GM18867 (cell line): ENCODE results near the gene ATP13A4.
"Not testable (repeated sequence)": the region's sequence is repeated elsewhere in the genome, so short reads cannot be mapped to it uniquely, and the experiment has no call there.

Experiments used
- ATAC-seq: cut with Tn5 transposase; IDR thresholded peaks from one replicate; pipeline ENCODE4 v1.9.1; 2021; ENCODE audit warnings: mild to moderate bottlenecking, moderate library complexity; ENCODE audit not compliant: unreplicated experiment

Gene ATP13A4

DNA sequence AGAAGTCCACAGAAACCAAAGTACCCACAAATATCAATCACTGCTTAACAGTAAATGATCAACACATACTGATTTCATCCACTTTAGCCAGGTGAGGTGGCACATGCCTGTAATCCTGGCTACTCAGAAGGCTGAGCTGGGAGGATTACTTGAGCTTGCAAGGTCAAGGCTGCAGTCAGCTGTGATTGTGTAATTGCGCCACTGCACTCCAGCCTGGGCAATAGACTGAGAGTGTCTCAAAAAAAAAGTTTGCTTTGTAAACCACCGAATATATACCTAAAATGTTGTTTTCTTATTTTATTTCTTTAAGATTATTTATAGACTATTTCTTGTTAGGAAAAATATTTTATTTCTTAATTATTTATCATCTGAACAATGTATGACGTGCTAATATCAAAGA is 8.7 kb upstream of the ATP13A4 start:
- ATAC-seq, result no peak

DNA sequence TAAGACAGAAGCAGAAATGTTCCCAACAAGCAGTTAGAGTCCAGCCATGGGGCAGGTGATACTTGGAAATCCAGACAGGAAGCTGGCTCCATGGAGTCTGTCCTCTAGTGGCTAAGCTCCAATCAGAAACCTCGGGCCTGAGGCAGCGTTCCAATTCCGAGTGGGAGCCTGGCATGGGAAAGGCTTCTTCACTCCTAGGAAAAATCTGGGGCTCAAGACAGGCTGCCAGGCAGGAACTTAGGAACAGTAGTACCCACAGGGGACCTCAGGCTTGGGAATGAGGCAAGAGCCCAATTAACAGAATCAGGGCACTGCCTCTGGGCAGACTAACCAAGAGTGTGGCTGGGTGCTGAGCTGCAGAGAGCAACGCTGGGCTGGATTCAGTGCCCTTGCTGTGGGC is 6.2 kb upstream of the ATP13A4 start:
- no peak for ATAC-seq

DNA sequence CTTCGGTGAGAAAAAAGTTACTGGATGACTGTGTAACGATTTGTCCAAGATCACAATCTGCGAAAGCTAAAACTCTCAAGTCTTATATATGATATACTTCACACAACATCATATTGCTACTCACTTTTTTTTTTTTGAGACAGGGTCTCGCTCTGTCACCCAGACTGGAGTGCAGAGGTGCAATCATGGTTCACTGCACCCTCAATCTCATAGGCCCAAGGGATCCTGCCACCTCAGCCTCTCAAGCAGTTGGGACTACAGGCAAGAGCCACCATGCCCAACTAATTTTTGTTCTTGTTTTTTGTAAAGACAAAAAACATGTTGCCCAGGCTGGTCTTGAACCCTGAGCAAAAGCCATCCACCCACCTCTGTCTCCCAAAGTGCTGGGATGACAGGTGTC is 5.4 kb upstream of the ATP13A4 start:
- no peak for ATAC-seq

DNA sequence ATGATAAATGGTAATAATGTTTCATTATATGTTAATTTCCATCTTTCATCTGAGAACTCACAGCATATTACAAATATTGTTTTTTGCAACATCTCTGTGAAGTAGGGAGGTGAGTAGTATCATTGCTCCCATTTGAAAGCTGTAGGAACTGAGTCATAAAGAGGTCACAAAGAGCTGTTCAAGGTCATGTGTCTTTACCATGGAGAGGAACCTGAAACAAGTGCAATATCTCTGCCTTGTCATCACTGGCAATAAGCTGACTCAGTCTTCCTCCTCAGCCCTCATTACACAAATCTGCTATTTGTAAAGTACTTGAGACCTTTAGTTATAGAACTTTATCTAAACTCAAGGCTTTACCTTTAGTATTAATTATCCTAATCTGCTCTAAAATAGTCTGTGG is 4.4 kb upstream of the ATP13A4 start:
- no peak for ATAC-seq

GRCh38 chr3:193556841-193557240 is 2.1 kb upstream of the ATP13A4 start:
- no peak for ATAC-seq

DNA sequence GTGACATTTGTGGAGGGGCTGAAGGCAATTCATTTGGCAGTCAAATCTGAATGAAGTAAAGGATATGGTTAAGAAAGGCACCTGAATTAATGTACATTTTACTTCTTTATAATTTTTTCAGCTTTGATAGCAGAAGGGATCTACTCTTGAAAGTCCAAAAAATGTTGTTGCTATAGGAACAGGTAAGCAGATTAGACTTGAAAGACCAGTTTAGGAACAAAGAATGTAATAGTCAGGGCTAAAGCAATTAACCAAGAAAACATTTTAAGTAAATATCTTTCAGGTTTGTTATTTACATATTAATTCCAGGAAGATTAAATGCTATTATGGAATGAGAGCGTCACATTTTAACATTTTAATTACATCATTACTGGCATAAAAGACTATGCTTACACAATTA is 1.1 kb downstream of the ATP13A4 start:
- no peak for ATAC-seq

GRCh38 chr3:193552923-193553322 is 1.8 kb downstream of the ATP13A4 start:
- no peak for ATAC-seq

GRCh38 chr3:193548406-193548805 is 6.3 kb downstream of the ATP13A4 start:
- no peak for ATAC-seq

DNA sequence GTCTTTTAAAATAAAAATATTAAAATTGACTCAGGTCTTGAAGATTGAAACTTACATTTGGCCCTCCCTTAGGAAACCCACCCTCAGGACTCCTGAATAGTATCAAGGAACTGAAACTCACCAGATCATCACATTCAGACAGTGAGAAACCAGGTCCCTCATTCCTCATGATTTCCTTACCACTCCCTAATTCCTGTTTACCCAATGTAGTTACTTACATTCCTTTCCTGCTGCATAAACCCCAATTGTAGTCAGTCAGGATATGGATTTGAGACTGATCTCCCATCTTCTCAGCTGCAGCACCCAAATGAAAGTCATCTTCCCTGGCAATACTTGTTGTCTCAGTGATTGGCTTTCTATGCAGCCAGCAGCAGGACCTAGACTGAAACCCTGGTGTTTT is 8.6 kb downstream of the ATP13A4 start:
- no peak for ATAC-seq

DNA sequence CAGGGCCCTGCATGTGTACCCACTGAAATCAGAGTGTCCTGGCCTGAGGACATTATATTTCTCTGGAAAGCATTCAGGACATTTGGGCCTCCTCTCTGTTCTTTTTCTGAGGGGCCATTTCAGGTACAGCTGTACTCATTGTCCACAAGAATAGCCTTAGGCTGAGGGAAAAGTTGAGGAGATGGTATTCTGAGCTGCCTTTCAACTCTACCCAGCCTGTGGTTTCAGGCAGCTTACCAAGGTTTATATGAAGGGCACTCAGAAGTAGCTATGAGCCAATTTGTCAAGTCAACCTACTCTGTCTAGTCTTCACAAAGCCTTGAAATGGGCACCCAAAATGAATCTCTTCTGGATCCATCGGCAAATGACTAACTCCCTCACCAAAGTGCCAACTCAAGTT is 9.4 kb downstream of the ATP13A4 start:
- ATAC-seq, result no peak

- no peak for ATAC-seq
Observed at GRCh38 chr3:193544289-193544688, 10.4 kb downstream of the ATP13A4 start.

DNA sequence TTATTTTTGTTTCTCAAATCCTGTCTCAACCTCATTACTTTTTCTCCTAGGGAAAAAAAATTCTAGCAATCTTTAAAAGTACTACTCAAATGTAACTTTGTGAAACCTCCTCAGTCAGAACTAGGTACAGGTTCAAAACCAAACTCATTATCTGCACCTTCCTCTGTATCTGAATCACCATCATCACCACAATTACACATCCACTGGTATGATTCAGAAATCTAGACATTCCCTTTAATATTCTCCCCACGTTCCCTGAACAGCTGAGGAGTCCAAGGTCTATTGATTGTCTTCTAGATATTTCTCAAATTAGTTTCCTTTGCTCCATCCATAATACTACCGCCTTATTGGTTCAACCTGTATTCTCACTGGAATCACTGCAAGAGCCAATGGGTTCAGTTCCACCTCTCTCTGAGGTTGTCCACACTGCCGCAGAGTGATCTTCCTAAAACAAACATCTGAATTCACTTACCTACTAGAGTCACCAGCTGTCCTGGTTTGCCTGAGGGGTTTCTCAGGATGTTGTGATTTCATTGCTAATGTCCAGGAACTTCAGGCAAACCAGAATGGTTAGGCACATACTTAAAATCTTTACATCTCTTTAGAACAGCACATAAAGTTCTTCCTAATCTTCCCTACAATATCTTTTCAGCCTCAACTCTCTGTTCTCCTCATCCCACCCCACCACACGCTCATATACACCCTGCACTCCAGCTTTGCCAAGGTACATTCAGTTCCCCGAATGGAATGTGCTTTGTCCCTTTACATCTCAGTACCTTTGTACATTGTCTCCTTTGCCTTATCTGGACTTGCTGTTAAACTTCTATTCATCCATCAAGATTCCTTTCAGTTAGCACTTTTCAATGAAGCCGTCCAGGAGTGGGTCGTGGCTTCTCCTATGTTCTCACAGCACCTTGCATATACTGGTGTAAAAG is 24.2 kb downstream of the ATP13A4 start:
- no peak for ATAC-seq

DNA sequence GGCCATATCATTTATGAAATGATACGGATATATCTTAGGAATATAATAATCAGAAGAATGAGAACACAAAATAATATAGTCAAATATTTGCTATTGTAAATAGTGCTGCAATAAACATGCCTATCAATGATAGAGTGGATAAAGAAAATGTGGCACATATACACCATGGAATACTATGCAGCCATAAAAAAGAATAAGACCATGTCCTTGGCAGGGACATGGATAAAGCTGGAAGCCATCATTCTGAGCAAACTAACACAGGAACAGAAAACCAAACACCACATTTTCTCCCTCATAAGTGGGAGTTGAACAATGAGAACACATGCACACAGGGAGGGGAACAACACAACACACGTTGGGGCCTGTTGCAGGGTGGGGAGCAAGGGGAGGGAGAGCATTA is 28.6 kb downstream of the ATP13A4 start:
- ATAC-seq, result not testable (repeated sequence)

GRCh38 chr3:193522473-193522872 is 32.2 kb downstream of the ATP13A4 start:
- no peak for ATAC-seq

DNA sequence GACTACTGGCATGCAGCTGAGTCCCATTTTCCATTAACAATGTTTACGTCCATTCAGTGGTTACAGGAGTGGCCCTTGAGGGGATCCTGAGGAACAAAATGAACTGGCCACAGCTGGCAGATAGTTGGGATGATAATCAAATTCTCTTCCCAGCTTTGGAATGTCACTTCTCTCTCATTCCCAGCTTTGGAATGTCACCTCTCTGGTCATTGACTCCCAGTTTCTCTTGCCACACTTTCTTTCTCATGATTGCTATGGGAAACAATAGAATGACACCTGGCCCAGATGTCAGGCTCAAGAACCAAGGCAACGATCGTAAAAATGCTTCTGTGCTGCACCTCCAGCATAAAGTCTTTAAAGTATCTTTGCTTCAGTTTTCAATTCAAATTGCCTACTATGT is 34.0 kb downstream of the ATP13A4 start:
- ATAC-seq, result no peak

GRCh38 chr3:193515966-193516365 is 38.7 kb downstream of the ATP13A4 start:
- ATAC-seq, result no peak

GRCh38 chr3:193510154-193510553 is 44.5 kb downstream of the ATP13A4 start:
- ATAC-seq, result no peak

DNA sequence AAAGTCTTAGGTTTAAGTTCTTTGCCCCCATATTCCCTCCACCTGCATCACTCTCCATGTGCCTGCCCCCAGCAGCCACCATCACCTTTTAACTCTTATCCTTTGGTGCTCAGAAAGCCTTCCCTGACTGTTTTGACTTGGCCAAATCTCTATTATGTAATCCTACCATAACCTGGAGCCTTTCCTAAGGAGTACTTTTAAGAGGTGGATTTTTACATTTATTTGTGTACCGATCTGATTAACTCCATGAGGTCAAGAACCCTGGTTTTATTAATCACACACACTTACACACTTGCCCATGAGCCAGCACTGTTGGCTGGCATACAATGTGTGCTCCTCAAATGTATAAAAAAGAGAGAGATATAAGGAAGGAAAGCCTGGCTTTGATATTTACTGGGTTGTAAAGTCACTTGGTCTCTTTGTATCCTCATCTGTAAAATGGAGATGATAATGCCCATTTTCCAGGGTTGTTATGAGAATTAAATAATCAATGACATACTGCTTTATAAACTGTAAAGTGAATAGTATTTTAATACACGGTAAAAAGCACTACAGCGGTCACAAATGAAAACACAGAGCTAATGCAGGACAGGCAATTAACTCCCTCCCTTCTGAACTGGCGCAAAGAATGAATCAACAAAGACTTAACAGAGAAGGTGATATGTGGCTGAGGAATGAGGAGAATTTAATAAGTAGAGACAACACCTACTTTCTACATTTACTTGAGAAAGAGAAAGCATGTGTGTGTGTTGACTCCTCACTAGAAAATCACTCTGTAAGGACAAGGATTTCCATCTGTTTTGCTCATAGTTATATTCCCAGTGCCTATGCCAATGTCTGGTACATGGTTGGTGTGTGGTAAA is 45.4 kb downstream of the ATP13A4 start:
- no peak for ATAC-seq

GRCh38 chr3:193508108-193508507 is 46.6 kb downstream of the ATP13A4 start:
- no peak for ATAC-seq

- no peak for ATAC-seq
Observed at GRCh38 chr3:193507566-193507965, 47.1 kb downstream of the ATP13A4 start.

GRCh38 chr3:193506921-193507320 is 47.8 kb downstream of the ATP13A4 start:
- no peak for ATAC-seq

DNA sequence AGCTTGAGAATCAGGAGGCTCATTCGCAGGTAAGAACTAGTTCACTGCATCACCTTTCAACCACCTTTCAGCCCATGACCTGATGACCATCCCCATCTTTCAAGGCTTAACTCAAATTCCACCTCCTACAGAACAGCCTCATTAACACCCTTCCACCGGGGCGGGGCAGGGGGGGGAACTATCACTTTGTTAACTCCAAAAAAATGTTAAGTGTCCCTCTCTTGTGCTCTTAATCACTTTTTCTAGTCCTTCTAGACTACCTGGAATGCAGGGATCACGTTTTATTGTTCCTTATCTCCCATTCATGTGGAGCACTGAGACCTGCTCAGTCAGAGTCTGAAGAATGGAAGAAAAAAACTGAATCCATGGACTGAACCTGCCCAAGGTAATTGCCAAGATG is 51.8 kb downstream of the ATP13A4 start:
- ATAC-seq, result no peak
